Adipocyte (in vitro differentiated cells): Measurements from ENCODE around the gene KLF8.

ENCODE experiments used
- DNase-seq: peaks from one replicate; pipeline ENCODE4 v3.0.0-alpha.2; 2015; ENCODE audit warnings: low read depth
- H3K27me3 ChIP-seq: replicated peaks from 2 replicates; pipeline ENCODE4 v1.7.0; 2013; ENCODE audit warnings: mild to moderate bottlenecking, low read length, moderate library complexity; ENCODE audit not compliant: control insufficient read depth, insufficient read depth
- H3K36me3 ChIP-seq: 2 replicates; pipeline ENCODE4 v1.7.0; 2013; ENCODE audit warnings: low read length, mild to moderate bottlenecking, moderate library complexity; ENCODE audit not compliant: control insufficient read depth, insufficient read depth, severe bottlenecking
- H3K4me1 ChIP-seq: 2 replicates; pipeline ENCODE4 v1.7.0; 2013; ENCODE audit warnings: mild to moderate bottlenecking, low read length, moderate library complexity; ENCODE audit not compliant: control insufficient read depth, insufficient read depth
- H3K4me3 ChIP-seq: 2 replicates; pipeline ENCODE4 v1.7.0; 2013; ENCODE audit warnings: mild to moderate bottlenecking, low read length, moderate library complexity
- H3K9ac ChIP-seq: 2 replicates; pipeline ENCODE4 v1.7.0; 2013; ENCODE audit warnings: mild to moderate bottlenecking, low read length, moderate library complexity
- H3K9me3 ChIP-seq: 2 replicates; pipeline ENCODE4 v1.7.0; 2013; ENCODE audit warnings: mild to moderate bottlenecking, low read length, moderate library complexity; ENCODE audit not compliant: control insufficient read depth

KLF8 gene

GRCh38 chrX:56310581-56310980 is 78.4 kb downstream of the KLF8 start:
- no peak overlapping the region for H3K9ac ChIP-seq
- no peak overlapping the region for H3K4me3 ChIP-seq
- H3K36me3 ChIP-seq, result no peaks in the 10 kb centered on the region
- peaks cover 15% of the 10 kb centered on the region for H3K9me3 ChIP-seq
- H3K4me1 ChIP-seq, result no peaks in the 10 kb centered on the region
- no peaks in the 10 kb centered on the region for H3K27me3 ChIP-seq
- no peak for DNase-seq

- Histone ChIP-seq H3K9ac (no peak overlapping the region), H3K9me3 (peaks cover 13% of the 10 kb centered on the region), H3K36me3 (no peaks in the 10 kb centered on the region), H3K4me1 (no peaks in the 10 kb centered on the region), H3K4me3 (no peak overlapping the region), H3K27me3 (no peaks in the 10 kb centered on the region)
- no peak for DNase-seq
Measured at GRCh38 chrX:56313308-56313707, 81.2 kb downstream of the KLF8 start.

GRCh38 chrX:56314334-56314733 is 82.2 kb downstream of the KLF8 start:
- Histone ChIP-seq H3K9ac (no peak overlapping the region), H3K4me1 (no peaks in the 10 kb centered on the region), H3K4me3 (no peak overlapping the region), H3K27me3 (no peaks in the 10 kb centered on the region), H3K36me3 (no peaks in the 10 kb centered on the region), H3K9me3 (peaks cover 3% of the 10 kb centered on the region)
- DNase-seq, result no peak

- no peaks in the 10 kb centered on the region for H3K36me3 ChIP-seq
- no peaks in the 10 kb centered on the region for H3K9me3 ChIP-seq
- no peak overlapping the region for H3K4me3 ChIP-seq
- H3K9ac ChIP-seq, result no peak overlapping the region
- H3K27me3 ChIP-seq, result no peaks in the 10 kb centered on the region
- no peak for DNase-seq
- H3K4me1 ChIP-seq, result no peaks in the 10 kb centered on the region
Measured at GRCh38 chrX:56318076-56318475, 85.9 kb downstream of the KLF8 start.

- Histone ChIP-seq H3K9me3 (no peaks in the 10 kb centered on the region), H3K9ac (no peak overlapping the region), H3K36me3 (no peaks in the 10 kb centered on the region), H3K27me3 (no peaks in the 10 kb centered on the region), H3K4me3 (no peak overlapping the region), H3K4me1 (no peaks in the 10 kb centered on the region)
- no peak for DNase-seq
Measured at GRCh38 chrX:56319165-56319564, 87.0 kb downstream of the KLF8 start.
